AG09319 (cell line): ENCODE data around the gene ALDOC.
"Not testable (repeated sequence)": the region's sequence is repeated elsewhere in the genome, so short reads cannot be mapped to it uniquely, and the experiment has no call there.

Experiments
- DNase-seq: peaks from one replicate; pipeline ENCODE4 v3.0.0-alpha.2; 2010; ENCODE audit warnings: low read depth; ENCODE audit errors: extremely low read depth
- CTCF ChIP-seq: IDR thresholded peaks from 2 replicates; pipeline ENCODE4 v1.5.1; 2011; ENCODE audit warnings: low read depth, mild to moderate bottlenecking, inconsistent platforms, low read length, moderate library complexity

ALDOC gene

GRCh38 chr17:28580959-28581358 lies 4.3 kb upstream of the ALDOC start:
- TF ChIP-seq CTCF = no peak

GRCh38 chr17:28579526-28579925 lies 2.8 kb upstream of the ALDOC start:
- no peak for DNase-seq
- no peak for TF ChIP-seq CTCF

More at GRCh38 chr17:28580959-28581358, 4.3 kb upstream of the ALDOC start:
- no peak for DNase-seq

- TF ChIP-seq CTCF = no peak
- DNase-seq = no peak
Observed at GRCh38 chr17:28578246-28579195, 1.8 kb upstream of the ALDOC start.

GRCh38 chr17:28577466-28577824 lies 750 bp upstream of the ALDOC start:
- no peak for DNase-seq
- TF ChIP-seq CTCF = no peak

- not testable (repeated sequence) for DNase-seq
Observed at GRCh38 chr17:28576016-28576415, 679 bp downstream of the ALDOC start.

- TF ChIP-seq CTCF = no peak
- no peak for DNase-seq
Observed at GRCh38 chr17:28575126-28575795, 1.4 kb downstream of the ALDOC start.

GRCh38 chr17:28574526-28574925 lies 2.2 kb downstream of the ALDOC start:
- TF ChIP-seq CTCF = no peak
- DNase-seq = no peak
